Skin epidermis (tissue), 12 donors: Measurements from ENCODE around the gene UGT1A8.
"Not testable (repeated sequence)": the region's sequence is repeated elsewhere in the genome, so short reads cannot be mapped to it uniquely, and the experiment has no call there.

Experiments used
- H3K27ac ChIP-seq, 21 experiments: fragments of 200-600 bp; sonication (generic) in 11 of 21; one replicate each; pipeline ENCODE4 v1.5.0; 2020; ENCODE audit warnings: mild to moderate bottlenecking in 3 of 21, inconsistent platforms in 2 of 21, moderate library complexity in 2 of 21
- H3K4me3 ChIP-seq, 7 experiments: fragments of 200-600 bp; sonication (generic) in 2 of 7; one replicate each; pipeline ENCODE4 v1.5.0; 2020; ENCODE audit warnings: inconsistent platforms in 2 of 7, mild to moderate bottlenecking in 2 of 7, moderate library complexity in 1 of 7

The UGT1A8 gene

DNA sequence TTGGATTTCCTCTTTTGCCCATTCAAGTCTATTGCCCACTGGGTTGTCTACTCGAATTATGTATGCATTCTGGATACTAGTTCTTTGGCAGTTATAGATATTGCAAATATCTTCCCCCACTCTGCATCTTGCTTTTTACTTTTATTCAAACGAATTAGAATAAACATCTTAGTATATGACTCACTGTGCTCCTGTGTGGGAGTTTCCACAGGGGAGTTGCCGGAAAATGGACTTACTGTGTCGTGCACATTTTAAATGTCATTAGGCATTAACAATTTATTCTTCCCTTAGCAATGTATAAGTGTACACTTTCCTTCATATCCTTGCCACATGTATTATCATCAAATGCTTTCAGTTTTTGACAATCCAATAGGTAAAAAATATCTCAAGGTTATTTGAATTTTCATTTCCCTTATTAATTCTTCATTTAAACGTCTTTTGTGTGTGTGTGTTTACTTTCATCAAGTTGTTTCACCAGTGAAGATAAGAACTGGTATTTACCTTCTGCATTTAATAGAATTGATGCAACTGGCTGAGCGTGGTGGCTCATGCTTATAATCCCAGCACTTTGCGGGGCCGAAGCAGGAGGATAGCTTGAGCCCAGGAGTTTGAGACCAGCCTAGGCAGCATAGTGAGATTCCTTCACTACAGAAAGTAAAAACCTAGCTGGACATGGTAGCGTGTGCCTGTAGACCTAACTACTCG lies 90.7 kb downstream of the UGT1A8 start:
- H3K4me3 ChIP-seq: no peak overlapping the region

DNA sequence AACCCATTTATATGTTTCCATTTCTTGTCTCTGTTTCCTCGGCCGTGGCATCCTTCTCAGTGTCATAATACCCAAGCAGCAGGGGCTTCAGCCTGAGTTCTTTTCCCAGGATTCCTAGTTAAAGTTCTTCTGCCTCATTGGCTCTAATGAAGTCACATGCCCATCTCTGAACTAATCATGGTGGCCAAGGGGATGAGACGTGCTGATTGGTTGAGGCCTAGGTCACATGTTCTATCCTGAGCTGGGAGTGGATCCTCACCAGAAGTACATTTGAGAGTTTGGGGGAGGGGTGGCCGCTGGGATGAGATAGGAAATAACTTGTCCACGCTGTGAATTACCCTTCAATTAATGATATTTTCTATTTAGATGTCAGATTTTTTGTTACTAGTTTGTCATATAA lies 91.5 kb downstream of the UGT1A8 start:
- no peak overlapping the region for H3K4me3 ChIP-seq
- H3K27ac ChIP-seq: peak overlapping the region in 3 of 21 experiments; percentile 14 to 47 (median 29)

More for the DNA sequence above, 90.7 kb downstream of the UGT1A8 start:
- peak overlapping the region in 3 of 21 experiments; percentile 14 to 54 (median 47) for H3K27ac ChIP-seq

DNA sequence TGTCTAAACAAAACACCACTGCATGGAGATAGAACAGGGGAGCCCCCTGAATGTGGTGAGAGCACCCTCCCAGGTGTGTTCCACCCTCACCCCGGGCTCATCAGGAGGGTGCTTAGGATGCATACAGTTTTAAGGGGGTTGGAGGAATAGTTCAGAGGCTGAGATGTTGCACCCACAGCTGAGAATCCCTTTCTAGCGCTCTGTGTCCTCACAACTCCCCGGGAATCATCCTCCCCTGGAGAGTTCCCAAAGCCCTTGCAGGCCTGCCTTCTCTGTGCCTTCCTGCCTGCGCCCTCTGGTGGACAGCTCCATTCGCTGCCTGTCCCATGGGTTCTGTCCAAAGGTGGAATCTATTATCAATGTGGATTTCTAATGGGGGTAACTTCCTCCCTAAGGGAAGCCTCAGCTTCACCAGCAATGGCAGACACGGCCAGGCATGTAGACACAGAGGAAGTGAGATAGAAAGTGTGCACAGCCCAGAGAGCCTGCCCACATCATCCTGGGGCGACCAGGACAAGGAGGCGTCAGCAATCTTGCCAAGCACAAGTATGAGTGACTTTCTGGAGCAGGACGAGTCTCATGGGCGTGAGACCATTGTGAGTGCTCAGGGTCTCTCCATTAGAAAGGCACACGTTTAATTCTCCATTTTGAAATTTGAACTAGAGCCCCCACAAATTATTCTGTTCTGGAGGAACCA lies 94.0 kb downstream of the UGT1A8 start:
- Histone ChIP-seq H3K27ac (no peak overlapping the region), H3K4me3 (no peak overlapping the region)

DNA sequence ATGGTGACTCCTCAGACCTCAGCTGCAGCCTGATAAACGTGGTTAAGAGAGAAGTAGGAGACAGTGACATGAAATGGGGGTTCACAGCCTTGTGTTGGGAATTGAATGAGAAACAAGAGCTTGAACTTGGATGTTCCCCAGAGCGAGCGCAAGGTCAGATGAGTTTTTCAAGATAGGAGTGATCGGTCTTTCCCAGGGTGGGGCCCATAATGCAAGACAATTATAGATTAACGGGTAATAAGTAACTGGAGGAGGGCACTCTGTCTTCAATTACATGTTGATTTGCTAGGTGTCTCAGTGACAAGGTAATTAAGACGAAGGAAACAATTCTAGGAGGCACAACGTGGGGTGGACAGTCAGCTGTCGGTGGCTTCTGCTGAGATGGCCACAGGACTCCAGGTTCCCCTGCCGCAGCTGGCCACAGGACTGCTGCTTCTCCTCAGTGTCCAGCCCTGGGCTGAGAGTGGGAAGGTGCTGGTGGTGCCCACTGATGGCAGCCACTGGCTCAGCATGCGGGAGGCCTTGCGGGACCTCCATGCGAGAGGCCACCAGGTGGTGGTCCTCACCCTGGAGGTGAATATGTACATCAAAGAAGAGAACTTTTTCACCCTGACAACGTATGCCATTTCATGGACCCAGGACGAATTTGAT lies 95.3 kb downstream of the UGT1A8 start, which contains the start of gene UGT1A5:
TSS of gene UGT1A5 (plus strand) at position 297 of the 651 bp plus-strand sequence. CDS start at position 382, 85 bp downstream.
- Histone ChIP-seq H3K27ac (no peak within 1 kb of the TSS), H3K4me3 (no peak within 1 kb of the TSS)

DNA sequence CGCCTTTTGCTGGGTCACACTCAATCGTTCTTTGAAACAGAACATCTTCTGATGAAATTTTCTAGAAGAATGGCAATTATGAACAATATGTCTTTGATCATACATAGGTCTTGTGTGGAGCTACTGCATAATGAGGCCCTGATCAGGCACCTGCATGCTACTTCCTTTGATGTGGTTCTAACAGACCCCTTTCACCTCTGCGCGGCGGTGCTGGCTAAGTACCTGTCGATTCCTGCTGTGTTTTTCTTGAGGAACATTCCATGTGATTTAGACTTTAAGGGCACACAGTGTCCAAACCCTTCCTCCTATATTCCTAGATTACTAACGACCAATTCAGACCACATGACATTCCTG lies 95.8 kb downstream of the UGT1A8 start:
- Histone ChIP-seq H3K4me3 (no peak overlapping the region), H3K27ac (no peak overlapping the region)

DNA sequence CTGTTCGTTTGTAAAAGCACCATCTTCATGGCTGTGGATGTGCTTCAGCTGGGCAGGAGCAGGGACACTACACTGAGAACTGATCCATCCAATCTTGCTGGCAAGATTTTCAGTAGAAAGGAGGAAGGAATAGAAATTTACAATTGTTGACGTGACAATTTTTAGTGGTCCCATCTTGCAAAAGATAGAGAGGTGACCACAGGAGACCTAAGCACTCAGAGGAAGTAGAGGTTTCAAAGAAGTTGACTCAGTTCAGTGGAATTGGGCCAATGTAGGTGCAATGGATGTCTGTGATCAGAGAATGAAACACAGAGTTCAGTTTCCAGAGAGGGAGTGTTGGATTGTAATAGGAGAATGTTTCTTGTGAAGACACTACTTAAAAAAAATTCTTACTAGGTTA lies 96.7 kb downstream of the UGT1A8 start:
- Histone ChIP-seq H3K4me3 (no peak overlapping the region), H3K27ac (no peak overlapping the region)

DNA sequence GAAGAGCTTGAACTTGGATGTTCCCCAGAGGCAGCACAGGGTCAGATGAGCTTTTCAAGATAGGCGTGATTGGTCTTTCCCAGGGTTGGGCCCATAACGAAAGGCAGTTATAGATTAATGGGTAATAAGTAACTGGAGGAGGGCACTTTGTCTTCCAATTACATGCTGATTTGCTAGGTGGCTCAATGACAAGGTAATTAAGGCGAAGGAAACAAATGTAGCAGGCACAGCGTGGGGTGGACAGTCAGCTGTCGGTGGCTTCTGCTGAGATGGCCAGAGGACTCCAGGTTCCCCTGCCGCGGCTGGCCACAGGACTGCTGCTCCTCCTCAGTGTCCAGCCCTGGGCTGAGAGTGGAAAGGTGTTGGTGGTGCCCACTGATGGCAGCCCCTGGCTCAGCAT lies 101.1 kb downstream of the UGT1A8 start, which contains the start of gene UGT1A4:
TSS of gene UGT1A4 (plus strand) at position 185 of the 400 bp plus-strand sequence. CDS start at position 270, 85 bp downstream.
- H3K27ac ChIP-seq: no peak within 1 kb of the TSS
- H3K4me3 ChIP-seq: no peak within 1 kb of the TSS

DNA sequence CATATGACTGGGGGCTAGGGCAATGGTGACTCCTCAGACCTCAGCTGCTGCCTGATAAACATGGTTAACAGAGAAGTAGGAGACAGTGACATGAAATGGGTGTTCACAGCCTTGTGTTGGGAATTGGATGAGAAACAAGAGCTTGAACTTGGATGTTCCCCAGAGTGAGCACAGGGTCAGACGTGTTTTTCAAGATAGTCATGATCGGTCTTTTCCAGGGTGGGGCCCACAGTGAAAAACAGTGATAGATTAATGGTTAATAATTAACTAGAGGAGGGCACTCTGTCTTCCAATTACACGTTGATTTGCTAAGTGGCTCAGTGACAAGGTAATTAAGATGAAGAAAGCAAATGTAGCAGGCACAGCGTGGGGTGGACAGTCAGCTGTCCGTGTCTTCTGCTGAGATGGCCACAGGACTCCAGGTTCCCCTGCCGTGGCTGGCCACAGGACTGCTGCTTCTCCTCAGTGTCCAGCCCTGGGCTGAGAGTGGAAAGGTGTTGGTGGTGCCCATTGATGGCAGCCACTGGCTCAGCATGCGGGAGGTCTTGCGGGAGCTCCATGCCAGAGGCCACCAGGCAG lies 111.4 kb downstream of the UGT1A8 start, which contains the start of gene UGT1A3:
TSS of gene UGT1A3 (plus strand) at position 320 of the 579 bp plus-strand sequence. CDS start at position 405, 85 bp downstream.
- H3K4me3 ChIP-seq: no peak within 1 kb of the TSS
- no peak within 1 kb of the TSS for H3K27ac ChIP-seq

DNA sequence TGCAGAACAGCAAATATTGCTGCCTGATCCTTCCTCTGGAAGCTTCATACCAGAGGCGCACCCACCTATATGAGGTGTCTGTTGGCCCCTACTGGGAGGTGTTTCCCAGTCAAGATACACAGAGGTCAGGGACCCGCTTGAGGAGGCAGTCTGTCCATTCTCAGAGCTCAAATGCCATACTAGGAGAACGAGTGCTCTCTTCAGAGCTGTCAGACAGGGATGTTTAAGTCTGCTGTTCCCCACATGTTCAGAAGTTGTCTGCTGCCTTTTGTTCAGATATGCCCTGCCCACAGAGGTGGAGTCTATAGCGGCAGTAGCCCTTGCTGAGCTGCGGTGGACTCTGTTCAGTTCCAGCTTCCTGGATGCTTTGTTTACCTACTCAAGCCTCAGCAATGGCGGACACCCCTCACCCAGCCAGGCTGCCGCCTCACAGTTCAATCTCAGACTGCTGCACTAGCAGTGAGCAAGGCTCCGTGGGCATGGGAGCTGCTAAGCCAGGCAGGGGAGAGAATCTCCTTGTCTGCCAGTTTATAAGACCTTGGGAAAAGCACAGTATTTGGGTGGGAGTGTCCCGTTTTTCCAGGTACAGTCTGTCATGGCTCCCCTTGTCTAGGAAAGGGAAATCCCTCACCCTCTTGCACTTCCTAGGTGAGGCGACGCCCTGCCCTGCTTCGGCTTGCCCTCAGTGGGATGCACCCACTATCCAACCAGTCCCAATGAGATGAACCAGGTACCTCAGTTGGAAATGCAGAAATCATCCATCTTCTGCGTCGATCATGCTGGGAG lies 119.6 kb downstream of the UGT1A8 start:
- not testable (repeated sequence) for H3K27ac ChIP-seq, H3K4me3 ChIP-seq

DNA sequence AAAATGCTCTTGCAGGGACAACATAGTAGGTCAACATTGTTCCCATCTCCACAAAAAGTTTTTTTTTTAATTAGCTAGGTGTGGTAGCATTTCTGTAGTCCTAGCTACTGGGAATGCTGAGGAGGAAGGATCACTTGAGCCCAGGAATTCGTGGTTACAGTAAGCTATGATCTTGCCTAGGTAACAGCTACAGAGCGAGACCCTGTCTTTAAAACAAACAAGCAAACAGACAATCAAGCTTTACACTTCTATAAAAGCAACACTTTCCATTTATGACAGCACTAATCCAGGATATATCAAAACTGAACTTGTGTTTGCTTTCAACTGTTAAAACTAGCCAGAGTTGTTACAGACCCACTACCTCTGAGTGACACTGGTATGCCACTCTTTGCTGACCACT lies 123.4 kb downstream of the UGT1A8 start:
- Histone ChIP-seq H3K27ac (no peak overlapping the region), H3K4me3 (no peak overlapping the region)

DNA sequence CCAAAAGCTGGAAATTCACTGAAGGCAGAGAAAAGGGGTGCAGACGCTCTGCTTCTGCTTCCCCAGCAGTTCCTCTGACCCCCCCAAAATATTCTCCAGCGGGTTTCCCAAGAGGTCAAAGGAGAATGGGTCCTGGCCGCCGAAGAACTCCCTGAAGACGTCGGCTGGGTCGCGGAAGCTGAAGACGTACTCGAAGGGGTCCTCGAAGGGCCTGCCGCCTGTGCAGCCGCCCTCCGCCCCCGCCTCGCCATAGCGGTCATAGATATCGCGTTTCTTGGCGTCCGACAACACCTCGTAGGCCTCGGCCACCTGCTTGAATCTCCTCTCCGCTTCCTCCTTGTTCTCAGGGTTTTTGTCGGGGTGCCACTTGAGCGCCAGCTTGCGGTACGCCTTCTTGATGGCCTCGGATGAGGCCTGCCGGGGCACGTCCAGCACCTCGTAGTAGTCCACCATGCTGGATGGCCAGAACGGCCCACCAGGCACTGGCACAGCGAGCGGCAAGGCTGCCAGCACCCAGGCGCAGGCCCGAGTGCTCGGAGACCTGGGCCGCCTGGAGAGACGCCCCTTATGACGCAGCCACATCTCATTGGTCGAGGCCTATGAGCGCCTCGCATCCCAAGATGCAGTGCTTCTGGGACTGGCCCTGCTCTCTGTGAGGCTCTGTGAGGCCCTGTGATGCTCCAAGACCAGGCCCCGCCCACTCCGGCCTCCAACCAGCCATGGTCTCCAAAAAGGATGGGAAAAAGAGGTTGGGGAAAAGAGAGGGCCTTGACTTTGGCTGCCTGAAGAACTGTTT lies 126.2 kb downstream of the UGT1A8 start:
- Histone ChIP-seq H3K27ac (no peak overlapping the region), H3K4me3 (no peak overlapping the region)

DNA sequence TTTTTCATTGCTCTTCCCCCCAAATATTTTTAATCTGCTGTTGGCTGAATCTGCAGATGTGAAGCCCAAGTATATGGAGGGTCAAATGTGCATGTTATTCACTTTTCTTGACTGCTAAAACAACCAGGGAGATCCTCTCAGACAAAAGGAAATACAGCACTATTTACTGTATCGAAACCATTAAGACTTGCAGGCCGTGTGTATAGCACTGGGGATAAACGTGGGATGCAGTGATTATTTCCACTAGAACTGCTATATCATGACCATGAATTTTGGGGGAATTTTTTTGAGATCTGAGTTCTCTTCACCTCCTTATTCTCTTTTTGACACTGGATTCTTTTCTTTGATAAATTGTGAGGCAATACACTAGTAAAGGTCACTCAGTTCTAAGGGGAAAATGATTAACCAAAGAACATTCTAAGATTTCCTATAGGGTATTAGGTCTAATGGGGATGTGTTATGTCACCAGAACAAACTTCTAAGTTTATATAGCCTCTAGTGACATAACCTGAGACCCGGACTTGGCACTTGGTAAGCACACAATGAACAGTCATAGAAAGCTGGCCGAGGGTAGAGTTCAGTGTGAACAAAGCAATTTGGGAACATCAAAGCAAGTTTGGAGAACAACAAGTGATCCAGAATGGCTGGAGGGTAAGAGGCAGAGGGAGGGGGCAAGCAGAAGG lies 127.8 kb downstream of the UGT1A8 start:
- H3K4me3 ChIP-seq: no peak overlapping the region
- no peak overlapping the region for H3K27ac ChIP-seq

DNA sequence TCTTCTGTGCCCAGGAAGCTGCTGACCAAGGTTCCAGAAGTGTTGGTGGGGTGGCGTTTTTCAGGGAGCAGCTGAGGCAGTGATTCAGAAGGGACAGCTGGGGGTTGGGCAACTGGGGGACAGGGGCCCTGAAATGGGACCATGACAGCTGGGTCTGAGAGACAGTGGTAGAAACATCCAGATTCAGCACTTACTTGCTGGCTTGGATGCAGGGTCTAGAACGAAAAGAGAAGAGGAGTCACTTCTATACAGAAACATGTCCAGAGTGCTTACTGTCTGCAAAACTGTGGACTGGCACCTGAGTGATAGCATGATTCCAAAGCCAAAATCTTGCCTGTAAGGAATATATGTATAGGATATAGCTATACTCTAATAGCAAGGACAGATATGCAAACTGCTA lies 128.4 kb downstream of the UGT1A8 start:
- not testable (repeated sequence) for H3K27ac ChIP-seq, H3K4me3 ChIP-seq

DNA sequence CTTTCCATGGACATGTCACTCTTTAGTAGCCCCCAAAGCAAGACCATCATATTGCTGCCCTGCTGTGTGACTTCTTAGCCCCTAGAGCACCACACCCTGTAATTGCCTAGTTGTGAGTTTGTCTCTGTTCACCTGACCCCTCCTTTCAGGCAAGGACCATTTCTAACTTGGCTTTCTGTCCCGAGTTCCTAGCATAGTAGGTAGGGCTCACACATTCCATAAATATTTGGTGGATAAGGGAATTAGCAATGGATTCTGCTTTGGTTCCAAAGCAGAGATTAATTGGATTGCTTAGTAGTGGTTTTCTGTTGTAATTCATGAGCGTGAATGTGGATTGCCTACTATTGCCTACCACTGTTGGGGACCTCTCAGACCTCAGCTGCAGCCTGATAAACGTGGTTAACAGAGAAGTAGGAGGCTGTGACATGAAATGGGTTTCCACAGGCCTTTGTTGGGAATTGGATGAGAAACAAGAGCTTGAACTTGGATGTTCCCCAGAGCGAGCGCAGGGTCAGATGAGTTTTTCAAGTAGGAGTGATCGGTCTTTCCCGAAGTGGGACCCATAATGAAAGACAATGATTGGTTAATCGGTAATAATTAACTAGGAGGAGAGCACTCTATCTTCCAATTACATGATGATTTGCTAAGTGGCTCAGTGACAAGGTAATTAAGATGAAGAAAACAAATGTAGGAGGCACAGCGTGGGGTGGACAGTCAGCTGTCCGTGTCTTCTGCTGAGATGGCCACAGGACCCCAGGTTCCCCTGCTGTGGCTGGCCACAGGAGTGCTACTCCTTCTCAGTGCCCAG lies 129.2 kb downstream of the UGT1A8 start:
- H3K27ac ChIP-seq: no peak overlapping the region

DNA sequence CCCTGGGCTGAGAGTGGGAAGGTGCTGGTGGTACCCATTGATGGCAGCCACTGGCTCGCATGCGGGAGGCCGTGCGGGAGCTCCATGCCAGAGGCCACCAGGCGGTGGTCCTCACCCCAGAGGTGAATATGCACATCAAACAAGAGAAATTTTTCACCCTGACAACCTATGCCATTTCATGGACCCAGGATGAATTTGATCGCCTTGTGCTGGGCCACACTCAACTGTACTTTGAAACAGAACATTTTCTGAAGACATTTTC lies 129.8 kb downstream of the UGT1A8 start:
- no peak overlapping the region for H3K4me3 ChIP-seq
- H3K27ac ChIP-seq: no peak overlapping the region

More for the DNA sequence above, 129.2 kb downstream of the UGT1A8 start:
- H3K4me3 ChIP-seq: no peak overlapping the region

DNA sequence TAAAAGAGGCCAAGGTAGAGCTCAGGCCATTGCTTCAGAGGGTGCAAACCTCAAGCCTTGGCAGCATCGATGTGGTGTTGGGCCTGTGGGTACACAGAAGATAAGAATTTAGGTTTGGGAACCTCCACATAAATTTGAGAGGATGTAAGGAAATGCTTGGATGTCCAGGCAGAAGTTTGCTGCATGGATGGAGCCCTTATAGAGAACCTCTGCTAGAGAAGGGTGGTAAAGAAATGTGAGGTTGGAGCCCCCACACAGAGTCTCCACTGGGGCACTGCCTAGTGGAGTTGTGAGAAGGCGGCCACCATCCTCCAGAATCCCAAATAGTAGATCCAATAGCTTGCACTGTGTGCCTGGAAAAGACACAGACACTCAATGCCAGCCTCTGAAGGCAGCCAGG lies 133.3 kb downstream of the UGT1A8 start:
- H3K4me3 ChIP-seq, H3K27ac ChIP-seq: not testable (repeated sequence)

DNA sequence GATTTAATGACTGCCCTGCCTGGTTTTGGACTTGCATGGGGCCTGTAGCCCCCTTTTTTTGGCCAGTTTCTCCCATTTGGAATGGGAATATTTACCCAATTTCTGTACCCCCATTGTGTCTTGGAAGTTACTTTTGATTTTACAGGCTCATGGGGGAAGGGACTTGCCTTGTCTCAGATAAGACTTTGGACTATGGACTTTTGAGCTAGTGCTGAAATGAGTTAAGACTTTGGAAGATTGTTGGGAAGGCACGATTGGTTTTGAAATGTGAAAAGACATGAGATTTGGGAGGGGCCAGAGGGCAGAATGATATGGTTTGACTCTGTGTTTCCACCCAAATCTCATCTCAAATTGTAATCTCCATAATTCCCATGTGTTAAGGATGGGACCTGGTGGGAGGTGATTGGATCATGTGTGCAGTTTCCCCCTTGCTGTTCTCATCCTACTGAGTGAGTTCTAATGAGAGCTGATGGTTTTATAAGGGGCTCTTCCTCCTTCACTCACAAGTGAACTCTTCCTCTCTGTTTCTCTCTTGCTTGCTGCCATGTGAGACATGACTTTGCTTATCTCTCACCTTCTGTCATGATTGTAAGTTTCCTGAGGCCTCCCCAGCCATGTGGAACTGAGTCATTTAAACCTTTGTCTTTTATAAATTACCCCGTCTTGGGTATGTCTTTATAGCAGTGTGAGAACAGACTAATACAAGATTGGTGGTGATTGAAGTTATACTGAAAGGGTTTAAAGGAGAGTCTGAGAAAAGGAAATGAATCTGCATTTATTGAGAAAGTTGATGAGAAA lies 134.0 kb downstream of the UGT1A8 start:
- H3K27ac ChIP-seq, H3K4me3 ChIP-seq: not testable (repeated sequence)
